Caki2 (cell line): ENCODE results near the gene SPTY2D1. TPM values are rescaled to one million over a fixed set of nuclear protein-coding genes. Genes with fewer than 3 reads are reported as not detected.
"Not testable (repeated sequence)": the region's sequence is repeated elsewhere in the genome, so short reads cannot be mapped to it uniquely, and the experiment has no call there.

Source experiments
- DNase-seq: peaks from one replicate; pipeline ENCODE4 v3.0.0-alpha.2; 2015; ENCODE audit warnings: low read depth
- in situ Hi-C: cut with HindIII; loops from 2 replicates; pipeline ENCODE4 v1.10.0; 2016; ENCODE audit warnings: low sequenced_read_pairs, low pct_unique_long_range_greater_than_20kb, mixed read lengths
- total RNA-seq: library from RNA; depleted of rRNA; stranded (reverse); fragments of >200 nt; shearing (Covaris generic); gene quantifications from 2 replicates; pipeline ENCODE4 v1.2.3, GENCODE V29; 2014; ENCODE audit warnings: low replicate concordance; rRNA removed

Gene SPTY2D1
- total RNA-seq = 15.3 and 17.3 TPM in 2 replicates

DNA sequence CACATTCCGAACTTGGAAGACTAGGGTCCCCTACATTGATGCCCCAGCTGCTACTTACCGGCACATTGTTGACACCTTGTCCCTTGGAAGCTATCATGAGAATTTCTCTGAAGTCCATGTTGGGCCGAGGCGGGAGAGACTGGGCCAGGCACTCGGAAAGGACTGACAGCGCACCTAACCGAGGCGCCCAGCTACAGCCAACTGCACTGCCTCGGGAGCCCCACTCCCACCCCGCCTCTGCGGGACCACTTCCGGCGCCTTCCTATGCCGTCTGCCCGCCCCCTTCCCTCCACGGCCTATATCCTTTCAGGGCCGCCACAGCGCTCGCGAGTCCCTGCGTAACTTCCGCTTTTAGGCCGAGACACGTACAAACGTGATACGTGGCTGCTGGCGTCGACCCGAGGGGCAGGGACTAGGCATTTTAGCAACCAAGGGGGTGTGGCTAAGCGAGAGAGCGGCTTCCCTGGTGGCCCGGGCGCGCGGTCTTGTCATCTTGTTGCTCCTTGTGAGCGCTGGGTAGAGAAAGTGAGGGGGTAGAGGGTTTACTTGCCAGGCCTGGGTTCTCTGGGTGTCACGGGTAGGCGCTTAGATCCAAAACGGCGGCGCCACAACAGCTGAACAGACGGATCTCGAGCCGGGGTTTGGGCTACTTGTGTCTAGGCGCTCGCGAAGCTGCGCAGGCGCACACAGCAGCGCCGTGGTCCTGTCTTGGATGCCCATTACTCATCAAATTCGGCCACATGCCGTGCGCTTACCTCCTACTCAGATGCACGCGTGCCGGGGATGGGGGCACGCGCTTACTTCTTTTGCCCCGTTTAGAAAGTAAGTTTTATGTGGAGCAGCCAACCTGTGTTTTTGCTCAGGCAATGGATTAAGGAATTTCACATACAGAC, at the start of gene SPTY2D1:
SPTY2D1 (minus strand) TSS at position 203 of the 893 bp plus-strand sequence; CDS start at position 118, 85 bp downstream.
- peak; percentile 97 for DNase-seq
- in situ Hi-C loops = no loop called here

DNA sequence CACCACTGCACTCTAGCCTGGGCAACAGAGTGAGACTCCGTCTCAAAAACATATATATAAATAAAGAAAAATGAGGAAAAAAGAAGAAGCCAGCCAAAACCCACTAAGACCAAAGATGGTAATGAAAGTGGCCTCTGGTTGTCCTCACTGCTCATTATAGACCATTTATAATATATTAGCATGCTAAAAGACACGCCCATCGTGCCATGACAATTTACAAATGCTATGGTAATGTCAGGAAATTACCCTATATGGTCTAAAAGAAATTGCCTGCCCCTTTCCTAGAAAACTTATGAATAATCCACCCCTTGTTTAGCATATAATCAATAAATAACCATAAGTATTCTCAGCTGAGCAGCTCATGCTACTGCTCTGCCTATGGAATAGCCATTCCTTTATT, 48.3 kb upstream of the SPTY2D1 start:
- no peak for DNase-seq
- in situ Hi-C loops = no loop called here

DNA sequence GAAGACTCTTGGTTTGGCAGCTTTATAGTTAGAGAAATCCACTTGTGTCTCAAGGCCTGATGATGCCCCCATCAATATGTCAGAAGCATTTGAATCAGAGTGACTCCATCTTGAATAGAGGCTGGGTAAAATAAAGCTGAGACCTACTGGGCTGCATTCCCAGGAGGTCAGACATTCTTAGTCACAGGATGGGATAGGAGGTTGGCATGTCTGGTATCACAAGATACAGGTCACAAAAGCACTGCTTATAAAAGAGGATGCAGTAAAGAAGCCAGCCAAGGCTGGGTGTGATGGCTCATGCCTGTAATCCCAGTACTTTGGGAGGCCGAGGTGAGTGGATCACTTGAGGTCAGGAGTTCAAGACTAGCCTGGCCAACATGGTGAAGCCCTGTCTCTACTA, 47.8 kb upstream of the SPTY2D1 start:
- DNase-seq, in situ Hi-C loops: not testable (repeated sequence)

GRCh38 chr11:18677560-18677959, 43.4 kb upstream of the SPTY2D1 start:
- no peak for DNase-seq
- in situ Hi-C loops = no loop called here

DNA sequence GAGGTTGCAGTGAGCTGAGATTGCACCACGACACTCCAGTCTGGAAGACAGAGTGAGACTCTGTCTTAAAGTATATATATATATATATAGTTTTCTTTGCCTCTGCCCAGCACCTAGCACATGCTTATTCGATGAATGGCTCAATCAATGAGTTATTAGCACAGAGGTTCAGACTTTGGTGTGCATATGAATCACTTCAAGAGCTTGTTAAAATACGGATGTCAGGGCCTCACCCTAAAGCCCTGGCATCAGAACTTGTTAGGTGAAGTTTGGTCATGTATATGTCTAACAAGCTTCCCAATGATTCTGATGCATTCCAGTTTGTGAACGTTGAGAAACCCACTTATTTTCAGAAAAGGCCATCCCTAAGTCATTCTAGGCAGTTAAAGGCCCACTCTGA, 42.7 kb upstream of the SPTY2D1 start:
- no peak for DNase-seq

GRCh38 chr11:18672209-18672608, 38.1 kb upstream of the SPTY2D1 start:
- DNase-seq, in situ Hi-C loops: not testable (repeated sequence)

More for the DNA sequence above, 42.7 kb upstream of the SPTY2D1 start:
- in situ Hi-C loops = no loop called here

GRCh38 chr11:18671246-18671645, 37.1 kb upstream of the SPTY2D1 start:
- in situ Hi-C loops = no loop called here

DNA sequence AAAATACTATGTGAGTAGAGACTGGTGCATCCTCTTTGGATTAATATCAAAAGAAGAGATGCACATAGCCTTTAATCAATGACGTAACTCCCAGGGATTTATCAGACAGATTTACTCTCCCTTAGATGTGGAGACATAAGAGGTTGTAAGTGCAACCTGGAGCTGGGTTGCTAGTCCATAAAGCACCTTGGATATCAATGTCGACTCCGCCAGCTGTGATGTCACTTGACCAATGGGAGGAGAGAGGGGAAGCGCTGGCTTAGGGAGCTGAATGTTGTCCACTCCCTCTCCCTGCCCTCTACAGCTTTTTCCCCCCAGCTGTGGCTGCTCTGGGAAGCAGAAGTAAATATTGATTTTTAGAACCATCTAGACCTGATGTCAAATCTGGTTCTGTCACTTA, 35.6 kb upstream of the SPTY2D1 start:
- in situ Hi-C loops = no loop called here
- DNase-seq = no peak

More at GRCh38 chr11:18671246-18671645, 37.1 kb upstream of the SPTY2D1 start:
- DNase-seq = no peak

- DNase-seq = no peak
- in situ Hi-C loops = no loop called here
These were observed 35.1 kb upstream of the SPTY2D1 start for GRCh38 chr11:18669219-18669596.

DNA sequence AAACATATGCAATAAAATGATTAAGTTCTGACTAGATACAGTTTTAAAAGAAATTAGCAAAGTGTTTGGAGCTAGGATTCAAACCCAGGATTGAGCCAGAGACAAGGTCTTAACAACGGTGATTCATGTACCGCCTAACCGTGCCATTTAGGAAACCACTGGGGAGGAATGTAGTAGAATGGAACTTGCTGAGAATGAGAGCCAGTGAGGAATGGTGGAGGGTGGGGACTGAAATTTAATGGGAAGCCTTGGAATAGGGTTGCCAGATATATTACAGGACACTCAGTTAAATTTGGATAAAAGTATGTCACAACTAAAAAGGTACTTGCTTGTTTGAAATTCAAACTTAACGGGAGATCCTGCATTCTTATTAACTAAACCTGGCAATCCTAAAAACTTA, 34.0 kb upstream of the SPTY2D1 start:
- no peak for DNase-seq
- in situ Hi-C loops = no loop called here

DNA sequence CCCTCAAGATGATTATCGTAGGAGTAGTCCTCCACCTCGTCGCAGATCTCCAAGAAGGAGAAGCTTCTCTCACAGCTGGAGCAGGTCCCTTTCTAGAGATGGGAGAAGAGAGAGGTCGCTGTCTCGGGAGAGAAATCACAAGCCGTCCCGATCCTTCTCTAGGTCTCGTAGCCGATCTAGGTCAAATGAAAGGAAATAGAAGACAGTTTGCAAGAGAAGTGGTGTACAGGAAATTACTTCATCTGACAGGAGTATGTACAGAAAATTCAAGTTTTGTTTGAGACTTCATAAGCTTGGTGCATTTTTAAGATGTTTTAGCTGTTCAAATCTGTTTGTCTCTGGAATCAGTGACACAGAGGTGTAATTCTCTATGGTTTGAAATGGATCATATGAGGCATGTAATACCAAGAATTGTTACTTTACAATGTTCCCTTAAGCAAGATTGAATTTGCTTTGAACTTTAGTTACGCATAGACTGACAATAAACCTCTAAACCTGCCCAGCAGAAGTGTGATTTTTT, 31.3 kb upstream of the SPTY2D1 start:
- DNase-seq, in situ Hi-C loops: not testable (repeated sequence)

DNA sequence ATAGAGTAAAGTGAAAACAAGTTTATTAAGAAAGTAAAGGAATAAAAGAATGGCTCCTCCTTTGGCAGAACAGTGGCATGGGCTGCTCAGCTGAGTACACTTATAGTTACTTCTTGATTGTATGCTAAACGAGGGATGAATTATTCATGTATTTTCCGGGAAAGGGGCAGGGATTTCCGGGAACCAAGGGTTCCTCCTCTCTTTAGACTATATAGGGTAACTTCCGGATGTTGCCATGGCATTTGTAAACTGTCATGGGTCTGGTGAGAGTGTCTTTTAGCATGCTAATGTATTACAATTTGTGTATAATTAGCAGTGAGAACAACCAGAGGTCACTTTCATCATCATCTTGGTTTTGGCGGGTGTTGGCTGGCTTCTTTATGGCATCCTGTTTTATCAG, 23.5 kb upstream of the SPTY2D1 start:
- in situ Hi-C loops = no loop called here
- DNase-seq = no peak

- in situ Hi-C loops = no loop called here
These were observed 16.9 kb upstream of the SPTY2D1 start for GRCh38 chr11:18650859-18651557.

GRCh38 chr11:18650353-18650752, 16.2 kb upstream of the SPTY2D1 start:
- DNase-seq = no peak
- in situ Hi-C loops = no loop called here

More at GRCh38 chr11:18650859-18651557, 16.9 kb upstream of the SPTY2D1 start:
- DNase-seq = peak; percentile 75

GRCh38 chr11:18643034-18643433, 8.9 kb upstream of the SPTY2D1 start:
- DNase-seq, in situ Hi-C loops: not testable (repeated sequence)

GRCh38 chr11:18641677-18642076, 7.5 kb upstream of the SPTY2D1 start:
- in situ Hi-C loops = no loop called here

GRCh38 chr11:18633256-18634139, 644 bp downstream of the SPTY2D1 start:
- in situ Hi-C loops = no loop called here
- DNase-seq = no peak

More at GRCh38 chr11:18641677-18642076, 7.5 kb upstream of the SPTY2D1 start:
- no peak for DNase-seq

- in situ Hi-C loops = no loop called here
- DNase-seq = no peak
These were observed 1.3 kb downstream of the SPTY2D1 start for GRCh38 chr11:18632841-18633240.
